D721Med (cell line): ENCODE measurements around the gene MRPS25.

Experiments used
- DNase-seq: peaks from one replicate; pipeline ENCODE4 v3.0.0; 2011; ENCODE audit warnings: low spot score; ENCODE audit not compliant: insufficient read length
- FAIRE-seq: peaks from 2 replicates; lab custom pipeline; 2011; peaks lifted over from hg19 to GRCh38; lab: Jason Lieb, UNC
- CTCF ChIP-seq: IDR thresholded peaks from 2 replicates; pipeline ENCODE4 v1.5.1; 2012; ENCODE audit warnings: mild to moderate bottlenecking, control low read depth; ENCODE audit not compliant: insufficient read depth; ENCODE audit errors: missing control alignments

The MRPS25 gene

GRCh38 chr3:15064835-15065549 is at the start of gene MRPS25:
TSS of gene MRPS25 (minus strand) at chr3:15065315. CDS start at chr3:15065194, 121 bp downstream.
- no peak for TF ChIP-seq CTCF
- FAIRE-seq: no peak
- peak; percentile 90 for DNase-seq

- TF ChIP-seq CTCF: no peak
- FAIRE-seq (no peak), DNase-seq (no peak)
These were observed 48.8 kb upstream of the MRPS25 start for GRCh38 chr3:15113884-15114283.

- no peak for TF ChIP-seq CTCF
- DNase-seq (no peak), FAIRE-seq (no peak)
These were observed 48.4 kb upstream of the MRPS25 start for GRCh38 chr3:15113471-15113870.

GRCh38 chr3:15112011-15112410 is 46.9 kb upstream of the MRPS25 start:
- no peak for FAIRE-seq
- no peak for TF ChIP-seq CTCF
- no peak for DNase-seq

- no peak for FAIRE-seq
- no peak for DNase-seq
- TF ChIP-seq CTCF: no peak
These were observed 45.1 kb upstream of the MRPS25 start for GRCh38 chr3:15110206-15110605.

- no peak for FAIRE-seq
- TF ChIP-seq CTCF: no peak
- DNase-seq: no peak
These were observed 43.8 kb upstream of the MRPS25 start for GRCh38 chr3:15108869-15109268.

- peak; percentile 95 for TF ChIP-seq CTCF
- peak; percentile 90 for DNase-seq
- no peak for FAIRE-seq
These were observed 43.0 kb upstream of the MRPS25 start for GRCh38 chr3:15108082-15108545.
